PC-9 (cell line): ENCODE measurements around the gene GSE1. TPM values are rescaled to one million over a fixed set of nuclear protein-coding genes. Genes with fewer than 3 reads are reported as not detected.

Experiments
- BruUV-seq: library from RNA; stranded (reverse); fragments of 400-500 nt; replicated peaks from 2 replicates; lab custom pipeline; 2021; lab: Mats Ljungman, UMichigan
- CTCF ChIA-PET: fragments of 300-600 bp; sonication (Branson Sonifier 250); formaldehyde crosslinking; loops from one replicate; lab custom pipeline; 2022; ENCODE audit warnings: antibody characterized with exemption; lab: Charles Lee
- POLR2A ChIA-PET: fragments of 300-600 bp; sonication (Branson Sonifier 250); formaldehyde crosslinking; loops from one replicate; lab custom pipeline; 2022; ENCODE audit warnings: antibody characterized with exemption; ENCODE audit not compliant: unreplicated experiment; lab: Charles Lee
- DNase-seq, 2 experiments: peaks; one replicate each; pipeline versions ENCODE4 v3.0.0 to v3.0.0-alpha.2; 2015 to 2022; ENCODE audit warnings: mixed read lengths in 1 of 2
- H2AFZ ChIP-seq: fragments of 200-600 bp; sonication (generic); 2 replicates; pipeline ENCODE4 v1.8.1; 2017; ENCODE audit warnings: antibody characterized with exemption
- H3F3A ChIP-seq: fragments of 200-600 bp; sonication (generic); 2 replicates; pipeline ENCODE4 v1.8.1; 2017; ENCODE audit warnings: antibody characterized with exemption, mild to moderate bottlenecking, low read depth; ENCODE audit not compliant: insufficient read depth
- H3K27ac ChIP-seq: fragments of 200-600 bp; sonication (generic); 2 replicates; pipeline ENCODE4 v1.6.1; 2016; ENCODE audit warnings: mixed run types
- H3K27me3 ChIP-seq: fragments of 200-600 bp; sonication (generic); 2 replicates; pipeline ENCODE4 v1.6.1; 2016; ENCODE audit warnings: low read depth, mixed run types; ENCODE audit not compliant: insufficient read depth
- H3K36me3 ChIP-seq: fragments of 200-600 bp; sonication (generic); 2 replicates; pipeline ENCODE4 v1.6.1; 2016; ENCODE audit warnings: low read depth, mixed run types
- H3K4me1 ChIP-seq: fragments of 200-600 bp; sonication (generic); replicated peaks from 2 replicates; pipeline ENCODE4 v1.6.1; 2016; ENCODE audit warnings: mixed run types; ENCODE audit not compliant: insufficient read depth
- H3K4me2 ChIP-seq: fragments of 200-600 bp; sonication (generic); 2 replicates; pipeline ENCODE4 v1.6.1; 2017; ENCODE audit warnings: mixed run types
- H3K4me3 ChIP-seq: fragments of 200-600 bp; sonication (generic); 2 replicates; pipeline ENCODE4 v1.6.1; 2016; ENCODE audit warnings: mixed run types
- H3K79me2 ChIP-seq: fragments of 200-600 bp; sonication (generic); 2 replicates; pipeline ENCODE4 v1.6.1; 2017; ENCODE audit warnings: low read depth, mixed run types
- H3K9me2 ChIP-seq: fragments of 200-600 bp; sonication (generic); 2 replicates; pipeline ENCODE4 v1.8.1; 2017; ENCODE audit warnings: mild to moderate bottlenecking; ENCODE audit not compliant: insufficient read depth
- H3K9me3 ChIP-seq: fragments of 200-600 bp; sonication (generic); 2 replicates; pipeline ENCODE4 v1.8.1; 2016; ENCODE audit warnings: low read depth; ENCODE audit not compliant: insufficient read depth
- H4K20me1 ChIP-seq: fragments of 200-600 bp; sonication (generic); 2 replicates; pipeline ENCODE4 v1.8.1; 2017; ENCODE audit not compliant: insufficient read depth
- CTCF ChIP-seq: fragments of 200-600 bp; sonication (generic); conservative IDR thresholded peaks from 2 replicates; pipeline ENCODE4 v1.6.1; 2017; ENCODE audit warnings: mixed run types, antibody characterized with exemption, mild to moderate bottlenecking, moderate library complexity
- EZH2 ChIP-seq: fragments of 200-600 bp; sonication (generic); IDR thresholded peaks from 2 replicates; pipeline ENCODE4 v1.8.0; 2017; ENCODE audit warnings: antibody characterized with exemption, low read depth
- intact Hi-C: fragments of 100-400 bp; cut with micrococcal nuclease; formaldehyde crosslinking; loops from one replicate; pipeline ENCODE4 v1.10.0; 2022; ENCODE audit not compliant: unreplicated experiment
- total RNA-seq: library from RNA; stranded (reverse); gene quantifications from 2 replicates; pipeline ENCODE4 v1.2.3, GENCODE V29; 2021

The GSE1 gene
- total RNA-seq, 1 experiment from 2014 or later: 83.5 TPM

- Histone ChIP-seq H3K4me2 (no peak overlapping the region), H3K27ac (no peak overlapping the region), H3K4me3 (no peak overlapping the region), H4K20me1 (peaks cover 96% of the 10 kb centered on the region), H3K27me3 (no peaks in the 10 kb centered on the region), H3K9me3 (peaks cover 12% of the 10 kb centered on the region), H3K9me2 (no peaks in the 10 kb centered on the region), H2AFZ (no peak overlapping the region), H3K4me1 (peaks cover 8% of the 10 kb centered on the region), H3K79me2 (peaks cover 97% of the 10 kb centered on the region), H3K36me3 (peaks cover 6% of the 10 kb centered on the region), H3F3A (peaks cover 9% of the 10 kb centered on the region; the same call in 1 of the 2 replicates)
- CTCF ChIA-PET: no interaction called here
- intact Hi-C loops: no loop called here
- TF ChIP-seq CTCF (no peak), EZH2 (no peak)
- no TSS peak for BruUV-seq
- POLR2A ChIA-PET: no interaction called here
- DNase-seq: no peak
Observed at GRCh38 chr16:85626191-85626981, 13.3 kb downstream of the GSE1 start.

- Histone ChIP-seq H3K9me2 (no peaks in the 10 kb centered on the region), H4K20me1 (peaks cover 96% of the 10 kb centered on the region), H3F3A (0 out of 2 replicates have a peak, but pooled peaks cover 3% of the 10 kb centered on the region), H3K27ac (no peak overlapping the region), H2AFZ (no peak overlapping the region), H3K36me3 (peaks cover 6% of the 10 kb centered on the region), H3K9me3 (peaks cover 12% of the 10 kb centered on the region), H3K27me3 (no peaks in the 10 kb centered on the region), H3K4me2 (no peak overlapping the region), H3K79me2 (peaks cover 98% of the 10 kb centered on the region), H3K4me3 (no peak overlapping the region), H3K4me1 (0 out of 2 replicates have a peak, but pooled peaks cover 3% of the 10 kb centered on the region)
- no peak for DNase-seq
- TF ChIP-seq EZH2 (no peak), CTCF (no peak)
- intact Hi-C loops: no loop called here
- no TSS peak for BruUV-seq
- CTCF ChIA-PET: no interaction called here
- POLR2A ChIA-PET: no interaction called here
Observed at GRCh38 chr16:85627089-85627488, 14.0 kb downstream of the GSE1 start.

- peaks cover 96% of the 10 kb centered on the region for H3K79me2 ChIP-seq
- no peaks in the 10 kb centered on the region for H3K9me2 ChIP-seq
- peaks cover 6% of the 10 kb centered on the region for H3K36me3 ChIP-seq
- no peak overlapping the region for H3K4me2 ChIP-seq
- H3K4me1 ChIP-seq: no peaks in the 10 kb centered on the region
- peaks cover 12% of the 10 kb centered on the region for H3K9me3 ChIP-seq
- ChIA-PET POLR2A (no interaction called here), CTCF (no interaction called here)
- H3F3A ChIP-seq: no peaks in the 10 kb centered on the region
- no peak overlapping the region for H2AFZ ChIP-seq
- intact Hi-C loops: no loop called here
- DNase-seq: no peak
- H3K27ac ChIP-seq: no peak overlapping the region
- H3K27me3 ChIP-seq: no peaks in the 10 kb centered on the region
- no peak for TF ChIP-seq CTCF
- TF ChIP-seq EZH2: no peak
- peaks cover 96% of the 10 kb centered on the region for H4K20me1 ChIP-seq
- BruUV-seq: no TSS peak
- H3K4me3 ChIP-seq: no peak overlapping the region
Observed at GRCh38 chr16:85627526-85628264, 14.6 kb downstream of the GSE1 start.
